ENCODE results near the gene SIRT7. TPM values are rescaled to one million over a fixed set of nuclear protein-coding genes. Genes with fewer than 3 reads are reported as not detected.
"Not testable (repeated sequence)": the region's sequence is repeated elsewhere in the genome, so short reads cannot be mapped to it uniquely, and the experiment has no call there.

SIRT7 gene
- total RNA-seq, 1 donor from 2014 or later: 33.2 TPM

- DNase-seq (ENCODE audit: extremely low read depth, low read depth, low spot score): no peak
Measured at GRCh38 chr17:81955058-81955681, 37.2 kb upstream of the SIRT7 start.

GRCh38 chr17:81954131-81955057 lies 36.4 kb upstream of the SIRT7 start:
- no peak for DNase-seq (ENCODE audit: extremely low read depth, low read depth, low spot score)

GRCh38 chr17:81953443-81953842 lies 35.5 kb upstream of the SIRT7 start:
- DNase-seq (ENCODE audit: extremely low read depth, low read depth, low spot score): not testable (repeated sequence)

- DNase-seq (ENCODE audit: extremely low read depth, low read depth, low spot score): no peak
Measured at GRCh38 chr17:81952792-81953228, 34.8 kb upstream of the SIRT7 start.

GRCh38 chr17:81951785-81952684 lies 34.1 kb upstream of the SIRT7 start:
- DNase-seq (ENCODE audit: extremely low read depth, low read depth, low spot score): no peak

GRCh38 chr17:81950501-81950900 lies 32.5 kb upstream of the SIRT7 start:
- no peak for DNase-seq (ENCODE audit: extremely low read depth, low read depth, low spot score)

GRCh38 chr17:81948635-81949378 lies 30.8 kb upstream of the SIRT7 start:
- DNase-seq (ENCODE audit: extremely low read depth, low read depth, low spot score): no peak

GRCh38 chr17:81947189-81947588 lies 29.2 kb upstream of the SIRT7 start, which contains the start of gene MYADML2:
Gene MYADML2 (minus strand): TSS chr17:81947233. CDS start chr17:81941741, 5,492 bp downstream.
- no peak for DNase-seq (ENCODE audit: extremely low read depth, low read depth, low spot score)

- DNase-seq (ENCODE audit: extremely low read depth, low read depth, low spot score): no peak
Measured at GRCh38 chr17:81944858-81945257, 26.9 kb upstream of the SIRT7 start.

GRCh38 chr17:81942167-81942553 lies 24.2 kb upstream of the SIRT7 start:
- DNase-seq (ENCODE audit: extremely low read depth, low read depth, low spot score): no peak

GRCh38 chr17:81941484-81942166 lies 23.6 kb upstream of the SIRT7 start:
- no peak for DNase-seq (ENCODE audit: extremely low read depth, low read depth, low spot score)

- no peak for DNase-seq (ENCODE audit: extremely low read depth, low read depth, low spot score)
Measured at GRCh38 chr17:81940538-81941483, 22.8 kb upstream of the SIRT7 start.

- no peak for DNase-seq (ENCODE audit: extremely low read depth, low read depth, low spot score)
Measured at GRCh38 chr17:81939881-81940385, 22.0 kb upstream of the SIRT7 start.

GRCh38 chr17:81939218-81939617 lies 21.2 kb upstream of the SIRT7 start:
- no peak for DNase-seq (ENCODE audit: extremely low read depth, low read depth, low spot score)

- DNase-seq (ENCODE audit: extremely low read depth, low read depth, low spot score): no peak
Measured at GRCh38 chr17:81935709-81936084, 17.7 kb upstream of the SIRT7 start.

- no peak for DNase-seq (ENCODE audit: extremely low read depth, low read depth, low spot score)
Measured at GRCh38 chr17:81934850-81935708, 17.1 kb upstream of the SIRT7 start.

- no peak for DNase-seq (ENCODE audit: extremely low read depth, low read depth, low spot score)
Measured at GRCh38 chr17:81934098-81934757, 16.3 kb upstream of the SIRT7 start.
